NCI-H187 (cell line): ENCODE data around the gene EEF1AKMT1.

Experiments
- DNase-seq, 2 experiments: peaks; one replicate each; lab custom pipeline; 2025; lab: John Stamatoyannopoulos, UW

EEF1AKMT1 gene, protein sequence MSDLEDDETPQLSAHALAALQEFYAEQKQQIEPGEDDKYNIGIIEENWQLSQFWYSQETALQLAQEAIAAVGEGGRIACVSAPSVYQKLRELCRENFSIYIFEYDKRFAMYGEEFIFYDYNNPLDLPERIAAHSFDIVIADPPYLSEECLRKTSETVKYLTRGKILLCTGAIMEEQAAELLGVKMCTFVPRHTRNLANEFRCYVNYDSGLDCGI

DNA sequence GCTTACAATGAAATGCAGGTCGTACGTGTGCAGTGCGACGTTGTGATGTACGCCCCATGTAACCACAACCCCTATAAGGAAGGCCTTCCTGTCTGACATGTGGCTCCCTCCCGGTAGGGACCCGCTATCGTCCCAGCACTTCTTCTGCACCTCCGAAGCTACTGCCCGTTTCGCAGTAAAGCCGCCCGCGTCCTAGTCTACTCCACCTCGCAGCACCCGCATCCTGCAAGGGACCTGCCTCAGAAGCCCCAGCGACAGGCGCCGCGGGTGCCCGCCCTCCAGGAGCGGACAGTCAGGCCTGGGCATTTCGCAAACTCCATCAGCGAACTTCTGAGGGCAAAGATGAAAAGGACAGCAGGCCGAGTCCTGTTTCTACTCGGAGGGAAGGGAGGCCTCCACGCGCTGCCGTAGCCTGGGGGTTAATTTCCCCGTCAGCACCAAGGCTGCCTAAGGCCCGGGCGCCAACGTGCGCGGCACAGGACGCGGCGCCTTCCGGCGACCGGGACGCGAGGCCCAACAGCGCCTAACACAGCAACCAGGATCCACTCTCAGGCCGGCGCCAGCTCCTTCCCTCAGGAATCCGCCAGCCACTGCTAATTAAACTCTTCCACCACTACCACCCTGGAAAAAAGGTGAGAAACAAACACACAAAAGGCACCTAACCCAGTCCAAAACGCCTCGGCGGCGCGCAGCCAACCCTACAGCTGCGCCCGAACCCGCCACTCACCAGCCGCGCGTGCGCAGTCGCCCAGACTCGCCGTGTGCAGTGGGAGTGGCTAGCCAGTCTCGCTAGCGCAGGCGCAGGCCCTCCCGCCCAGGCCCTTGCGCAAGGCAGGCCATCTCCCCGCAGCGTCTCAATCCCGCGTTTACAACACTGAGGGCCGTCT, at the start of gene EEF1AKMT1:
TSS of gene EEF1AKMT1 (minus strand) at position 768 of the 887 bp plus-strand sequence. CDS start 16,363 bp downstream, outside the sequence.
- peak; percentile 60 to 75 for DNase-seq

DNA sequence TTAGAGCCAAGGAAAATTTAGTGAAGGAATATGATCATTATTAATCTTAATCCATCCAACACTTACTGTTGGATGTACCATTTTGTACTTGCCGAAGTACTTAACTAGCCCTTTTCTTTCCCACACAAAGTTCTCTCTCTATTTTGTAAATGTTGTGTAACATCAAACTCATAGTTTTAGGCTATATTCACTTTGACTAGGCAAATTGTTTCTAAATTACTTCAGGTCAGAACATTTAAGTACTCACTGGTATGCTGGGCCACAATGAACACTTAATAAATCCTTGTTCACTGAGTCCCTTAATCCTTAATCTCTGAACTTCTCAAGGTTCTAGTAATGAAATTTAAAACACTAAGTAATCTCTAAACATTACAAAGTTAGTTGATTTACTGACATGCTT, 49.3 kb upstream of the EEF1AKMT1 start:
- DNase-seq = no peak

DNA sequence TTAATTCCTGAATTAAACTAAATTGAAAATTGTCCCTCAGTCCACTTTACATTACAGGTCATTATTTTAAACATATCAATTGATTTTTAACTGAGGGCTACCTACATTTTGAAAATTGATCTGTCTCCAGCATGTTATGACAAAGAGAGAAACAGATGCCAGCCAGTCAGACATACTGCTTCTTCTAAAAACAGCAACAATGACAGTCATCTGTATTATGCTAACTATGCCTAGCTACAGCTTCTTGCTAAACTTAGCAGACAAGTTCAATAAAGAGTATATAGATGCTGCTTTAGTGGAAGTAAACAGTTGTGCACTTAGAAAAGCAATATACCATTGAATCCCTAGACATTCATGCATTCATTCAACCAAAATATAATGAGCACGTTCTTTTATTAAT, 48.6 kb upstream of the EEF1AKMT1 start:
- DNase-seq = no peak

DNA sequence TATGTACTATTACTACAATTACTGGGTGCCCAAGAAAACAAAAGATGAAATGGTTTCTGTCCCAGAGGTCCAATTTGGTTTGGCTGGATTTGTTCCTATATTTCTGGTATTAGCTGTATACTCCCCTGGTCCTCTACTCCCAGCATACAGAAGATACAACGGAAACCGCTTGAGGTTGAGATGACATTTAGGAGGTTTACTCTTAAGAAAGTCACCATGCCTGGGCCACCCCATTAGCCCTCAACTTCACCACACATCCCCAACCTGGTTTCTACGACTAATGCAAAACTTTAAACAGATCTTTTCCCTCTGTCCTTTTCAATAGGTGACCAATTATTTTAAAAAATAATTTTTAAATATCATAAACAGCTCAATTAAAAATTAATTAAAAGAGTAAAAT, 46.0 kb upstream of the EEF1AKMT1 start:
- no peak for DNase-seq

DNA sequence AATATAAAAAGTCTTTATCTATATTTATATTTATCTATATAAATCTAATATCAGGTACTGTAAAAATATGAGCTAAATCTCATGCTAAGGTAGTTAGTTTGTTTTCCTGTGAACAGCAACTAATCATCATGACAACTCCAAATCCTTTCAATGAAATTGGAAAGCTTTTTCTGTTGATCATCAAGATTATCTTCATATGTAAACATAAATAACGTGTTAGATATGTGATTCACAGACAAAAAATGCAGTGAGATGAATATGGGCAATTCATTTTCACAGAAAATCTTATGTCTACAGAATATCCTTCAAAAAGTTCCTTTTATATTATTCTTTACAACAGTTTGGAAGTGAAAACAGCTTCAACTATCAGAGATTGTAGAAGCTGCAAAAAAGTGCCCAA, 41.7 kb upstream of the EEF1AKMT1 start:
- DNase-seq = no peak

DNA sequence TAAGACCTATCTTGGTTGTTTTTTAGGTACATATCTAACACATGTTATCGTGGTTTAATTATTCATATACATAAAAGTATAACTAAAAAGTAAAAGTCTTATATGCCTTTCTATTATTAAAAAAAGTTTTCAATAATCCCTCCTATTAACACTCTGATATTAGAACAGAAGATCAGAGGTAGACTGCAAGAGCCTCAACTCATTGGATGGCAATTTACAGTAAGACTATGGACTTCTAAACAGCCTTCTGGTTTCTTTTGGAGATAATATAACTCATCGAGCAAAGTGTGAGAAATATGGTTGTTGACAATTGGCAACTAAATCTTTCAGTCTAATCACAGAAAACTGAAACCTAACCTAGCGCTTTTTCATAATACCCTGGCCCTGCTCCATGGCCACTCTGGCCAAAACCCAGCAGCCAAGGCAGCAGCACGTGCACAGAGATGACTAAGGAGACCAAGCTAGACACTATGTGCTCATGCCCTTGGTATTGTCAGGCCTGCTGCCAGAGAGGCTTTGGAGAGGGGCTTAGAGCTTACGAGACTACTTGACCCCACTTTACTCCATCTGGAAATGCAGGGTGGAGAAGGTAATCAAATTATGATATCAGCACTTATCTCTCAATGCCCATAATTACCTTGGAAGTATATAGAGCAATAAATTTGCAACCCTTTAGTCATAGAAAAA, 40.6 kb upstream of the EEF1AKMT1 start:
- no peak for DNase-seq

DNA sequence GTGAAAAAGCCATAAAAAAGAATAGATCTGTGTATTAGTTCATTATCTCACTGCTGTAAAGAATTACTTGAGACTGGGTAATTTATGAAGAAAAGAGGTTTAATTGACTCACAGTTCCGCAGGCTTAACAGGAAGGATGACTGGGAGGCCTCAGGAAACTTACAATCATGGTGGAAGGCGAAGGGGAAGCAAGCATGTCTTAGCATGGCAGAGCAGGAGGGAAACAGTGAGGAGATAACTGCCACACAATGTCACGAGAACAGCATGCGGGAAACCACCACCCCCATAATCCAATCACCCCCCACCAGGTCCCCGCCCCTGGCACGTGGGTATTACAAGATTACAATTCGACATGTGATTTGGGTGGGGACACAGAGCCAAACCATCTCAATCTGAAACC, 39.1 kb upstream of the EEF1AKMT1 start:
- no peak for DNase-seq

DNA sequence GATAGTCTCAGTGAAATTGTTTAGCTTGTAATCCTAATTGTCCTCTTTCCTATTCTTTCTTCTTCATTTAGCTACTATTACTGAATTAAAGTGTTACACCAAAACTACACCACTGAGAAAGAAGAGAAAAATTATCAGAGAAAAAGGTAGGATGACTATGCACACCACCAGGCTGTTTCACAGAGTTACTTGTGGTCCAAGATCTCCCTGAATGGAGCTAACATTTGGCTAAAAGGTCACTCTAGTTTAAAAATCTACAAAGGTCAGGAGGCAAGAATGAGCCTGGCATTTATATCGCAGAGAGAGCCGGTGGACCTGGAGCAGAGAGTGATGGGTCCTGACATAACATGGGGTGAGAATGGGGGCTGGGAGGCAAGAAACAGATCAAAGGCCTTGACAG, 37.0 kb upstream of the EEF1AKMT1 start:
- no peak for DNase-seq

DNA sequence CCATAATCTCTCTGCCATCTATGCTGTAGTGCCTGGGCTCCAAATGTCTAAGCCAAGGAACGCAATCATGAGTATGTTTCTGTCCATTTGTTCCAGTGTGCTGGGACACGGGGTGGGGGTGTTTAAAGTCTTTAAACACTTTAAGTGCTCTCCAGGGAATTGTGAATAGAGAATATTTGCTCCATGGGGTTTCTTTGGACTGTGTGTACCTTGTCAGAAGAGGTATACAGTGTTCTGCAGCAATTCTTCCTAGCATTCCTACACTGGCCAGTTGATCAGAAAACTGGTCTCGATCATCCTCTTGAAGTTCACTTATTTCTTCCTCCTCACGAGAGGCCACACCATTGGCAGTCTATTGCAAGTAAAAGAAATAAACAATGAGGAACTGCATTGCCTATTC, 35.1 kb upstream of the EEF1AKMT1 start:
- no peak for DNase-seq

DNA sequence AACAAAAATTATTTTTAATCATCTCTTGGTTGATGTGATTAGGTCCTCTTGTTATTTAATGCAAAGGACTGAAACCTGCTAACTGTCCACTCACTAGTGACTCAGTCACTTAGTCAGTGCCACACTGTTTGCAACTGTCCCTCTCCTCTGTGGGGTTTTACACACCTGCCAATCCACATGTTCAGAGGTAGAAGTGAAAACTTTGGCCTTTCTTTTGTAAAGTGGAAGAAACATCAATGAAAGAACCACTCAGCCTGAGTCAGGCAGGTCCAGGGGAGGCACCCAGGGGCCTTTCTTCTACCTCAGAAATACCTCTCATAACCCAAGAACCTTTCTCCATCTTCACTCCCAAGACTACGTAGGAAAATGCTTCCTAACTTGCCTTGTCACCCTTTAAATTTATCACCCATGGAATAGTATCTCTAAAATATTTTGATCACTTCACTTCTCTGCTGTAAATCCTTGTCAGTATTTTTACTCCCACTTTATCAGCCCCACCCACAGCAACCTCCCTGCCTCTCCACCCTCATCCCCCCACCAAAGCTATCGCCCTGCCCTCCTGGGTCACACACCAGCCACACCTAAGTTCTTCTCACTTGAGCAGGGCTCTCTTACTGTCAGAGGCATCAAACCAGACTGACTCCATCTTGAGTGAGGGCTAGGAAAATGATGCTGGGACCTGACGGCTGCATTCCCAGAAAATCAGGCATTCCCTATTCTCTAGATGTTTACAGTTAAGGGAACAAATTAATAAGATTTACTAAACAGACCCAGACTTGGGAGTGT, 29.6 kb upstream of the EEF1AKMT1 start:
- no peak for DNase-seq

DNA sequence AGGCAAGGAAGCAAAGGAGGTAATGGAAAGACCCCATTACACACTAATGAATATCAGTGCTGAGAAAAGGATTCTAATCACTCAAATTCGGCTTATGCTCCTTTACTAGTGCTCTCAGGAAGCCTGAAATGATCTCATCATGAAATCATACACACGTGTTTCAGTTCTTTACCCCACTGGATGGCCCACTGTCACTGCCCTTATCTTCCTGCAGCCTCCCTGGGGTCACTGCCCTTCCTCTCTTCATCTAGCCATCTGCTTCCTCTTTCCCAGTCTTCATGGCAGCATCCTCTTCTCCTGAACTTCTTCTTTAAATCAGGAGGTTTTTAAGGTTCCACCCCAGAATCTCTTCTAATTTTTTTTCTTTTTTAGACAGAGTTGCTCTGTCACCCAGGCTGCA, 27.9 kb upstream of the EEF1AKMT1 start:
- DNase-seq = no peak

DNA sequence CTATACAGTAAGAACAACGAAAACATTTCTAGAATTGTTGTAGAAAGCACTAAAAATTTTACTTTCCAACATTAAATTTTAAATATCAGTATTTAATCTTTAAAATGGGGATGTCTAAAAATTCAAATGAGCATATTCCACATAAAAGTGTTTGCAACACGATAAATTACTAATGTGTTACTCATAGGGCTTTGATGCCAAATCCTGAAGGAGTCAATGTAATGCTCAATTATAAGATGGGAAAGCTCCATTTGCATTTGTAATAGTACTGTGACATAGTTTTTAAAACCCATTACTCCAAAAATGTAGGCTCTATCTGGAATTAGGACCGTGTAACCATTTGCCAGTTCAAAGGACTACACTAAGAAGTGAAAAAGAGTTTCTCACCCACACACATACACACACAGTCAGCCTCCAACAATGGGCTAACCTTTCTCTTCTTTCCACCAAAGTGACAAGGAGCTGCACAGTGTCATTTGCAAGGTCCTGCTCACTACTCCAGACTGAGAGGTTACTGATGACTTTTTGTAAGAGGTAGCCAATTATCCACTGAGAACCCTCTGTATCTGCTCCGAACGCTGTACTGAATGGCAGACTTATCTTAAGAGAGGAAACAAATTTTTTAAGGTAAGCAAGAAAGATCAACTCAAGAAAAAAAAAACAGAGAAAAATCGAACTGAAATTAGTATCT, 26.1 kb upstream of the EEF1AKMT1 start:
- DNase-seq = no peak

DNA sequence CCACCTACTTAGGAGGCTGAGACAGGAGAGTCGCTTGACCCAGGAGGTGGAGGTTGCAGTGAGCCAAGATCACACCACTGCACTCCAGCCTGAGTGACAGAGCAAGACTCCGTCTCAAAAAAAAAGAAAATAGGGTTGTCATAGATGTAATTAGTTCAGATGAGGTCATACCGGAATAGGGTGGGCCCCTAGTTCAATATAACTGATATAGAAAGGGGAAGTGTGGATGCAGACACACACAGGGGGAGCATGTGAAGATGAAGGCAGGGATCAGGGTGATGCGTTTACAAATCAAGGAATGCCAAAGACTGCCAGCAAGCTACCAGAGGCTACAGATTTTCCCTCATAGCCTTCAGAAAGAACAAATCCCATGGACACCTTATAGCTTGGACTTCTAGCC, 24.3 kb upstream of the EEF1AKMT1 start:
- no peak for DNase-seq

DNA sequence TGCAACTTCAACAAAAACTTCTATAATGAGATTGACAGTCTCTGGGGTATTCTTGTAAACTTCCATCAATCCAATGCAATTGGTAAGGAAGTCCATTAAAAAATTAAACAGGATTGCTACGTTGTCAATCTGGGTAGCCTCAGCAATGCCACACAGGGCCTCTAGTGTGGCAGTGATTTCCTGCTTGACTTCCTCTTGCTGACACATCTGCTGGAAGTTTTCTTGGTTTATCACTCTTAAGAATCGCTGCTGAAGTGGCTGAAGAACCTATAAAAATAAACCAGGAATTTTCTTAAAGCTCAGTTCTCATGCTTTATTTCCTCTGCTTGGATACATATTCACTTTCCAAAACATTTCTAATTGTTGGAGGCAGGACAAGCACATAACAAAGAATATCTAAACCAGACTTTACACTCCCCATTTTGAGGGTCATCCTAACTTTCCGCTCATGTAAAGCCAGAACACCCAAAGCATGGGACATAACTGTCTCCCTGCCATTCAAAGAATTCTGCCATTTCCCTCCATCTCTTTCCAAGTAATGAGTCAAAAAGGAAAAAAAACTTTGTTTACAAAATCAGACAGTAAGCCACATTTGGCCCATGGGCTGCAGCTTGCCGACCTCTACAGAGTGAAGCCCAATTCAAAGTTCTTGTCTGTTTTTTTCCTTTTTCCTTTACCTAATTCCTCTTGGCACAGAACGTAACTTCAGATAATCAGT, 23.2 kb upstream of the EEF1AKMT1 start:
- DNase-seq = no peak

DNA sequence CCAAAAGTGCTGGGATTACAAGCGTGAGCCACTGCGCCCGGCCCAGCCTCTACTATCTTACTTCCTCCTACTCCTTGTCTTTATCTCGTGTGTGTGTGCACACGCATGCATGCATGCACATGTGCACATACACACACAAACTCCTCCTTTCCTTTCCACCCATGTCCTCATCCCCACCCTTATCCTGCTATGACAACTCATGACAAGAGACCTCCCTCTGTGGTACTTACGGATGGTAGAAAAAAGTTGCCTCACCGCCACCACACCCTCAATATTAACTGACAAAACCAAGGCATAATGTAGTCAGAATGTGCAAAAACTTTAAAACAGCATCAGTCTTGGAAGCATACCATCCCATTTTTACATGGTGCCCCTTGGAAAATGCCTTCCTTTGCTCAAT, 15.9 kb upstream of the EEF1AKMT1 start:
- DNase-seq = no peak

DNA sequence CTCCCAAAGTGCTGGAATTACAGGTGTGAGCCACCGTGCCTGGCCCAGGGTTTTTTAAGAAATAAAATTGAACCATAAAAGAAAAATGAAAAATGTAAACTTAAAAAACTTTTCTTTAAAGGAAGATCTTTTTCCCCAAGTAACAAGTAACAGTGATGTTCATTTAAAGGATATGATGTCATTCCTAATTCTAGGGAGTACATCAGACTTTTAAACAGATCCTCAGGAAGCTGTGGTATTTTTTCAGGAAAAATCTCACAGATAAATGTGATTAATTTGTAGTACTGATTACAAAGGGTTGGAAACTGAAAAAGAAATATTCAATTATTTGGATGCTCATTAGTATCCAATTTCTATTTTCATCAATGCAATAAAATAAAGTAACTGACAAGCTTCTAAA, 14.6 kb upstream of the EEF1AKMT1 start:
- no peak for DNase-seq

DNA sequence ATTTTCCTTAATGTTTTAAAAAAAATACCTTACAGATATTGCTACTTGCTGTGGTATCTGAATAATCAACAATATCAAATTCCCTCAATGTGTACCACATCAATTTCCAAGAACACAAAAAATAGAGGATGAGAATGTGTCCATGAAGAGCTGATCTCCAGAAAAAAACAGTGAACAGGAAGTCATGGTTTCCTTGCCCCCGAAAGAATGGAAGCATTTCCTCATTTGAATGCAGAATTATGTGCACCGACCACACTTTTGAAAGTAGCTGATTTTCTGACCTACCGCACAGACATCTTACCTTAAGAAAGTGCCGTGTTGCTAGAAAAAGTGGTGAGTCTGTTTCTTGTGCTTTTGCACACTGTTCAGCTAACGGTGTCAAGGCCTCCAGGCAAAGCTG, 13.4 kb upstream of the EEF1AKMT1 start:
- DNase-seq = no peak

DNA sequence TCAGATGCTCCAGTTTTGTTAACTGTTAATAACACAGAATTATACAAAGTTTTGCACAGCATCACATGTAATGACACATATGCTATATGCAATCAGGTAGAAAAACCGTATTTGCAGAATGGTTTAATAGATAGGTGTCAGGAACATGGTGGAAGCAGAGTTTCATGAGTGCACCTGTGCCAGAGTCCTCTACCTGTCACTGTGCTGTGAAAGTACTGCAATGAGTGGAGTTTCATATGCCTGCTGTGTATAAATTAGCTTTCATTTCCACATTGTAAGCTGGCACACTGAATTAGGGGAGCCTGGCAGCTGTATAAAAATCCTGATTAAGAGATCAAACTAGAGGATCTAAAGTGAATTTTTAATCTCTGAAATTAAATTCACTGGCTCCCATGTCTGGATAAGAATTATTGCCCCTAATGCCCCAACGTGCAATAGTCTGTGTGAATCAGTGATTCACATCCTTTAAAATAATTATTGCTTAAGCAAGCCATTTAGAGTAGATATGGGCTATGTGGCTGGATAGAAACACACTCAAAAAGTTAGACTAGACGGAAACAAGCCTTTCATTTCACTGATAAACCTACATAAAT, 8.5 kb upstream of the EEF1AKMT1 start:
- no peak for DNase-seq

DNA sequence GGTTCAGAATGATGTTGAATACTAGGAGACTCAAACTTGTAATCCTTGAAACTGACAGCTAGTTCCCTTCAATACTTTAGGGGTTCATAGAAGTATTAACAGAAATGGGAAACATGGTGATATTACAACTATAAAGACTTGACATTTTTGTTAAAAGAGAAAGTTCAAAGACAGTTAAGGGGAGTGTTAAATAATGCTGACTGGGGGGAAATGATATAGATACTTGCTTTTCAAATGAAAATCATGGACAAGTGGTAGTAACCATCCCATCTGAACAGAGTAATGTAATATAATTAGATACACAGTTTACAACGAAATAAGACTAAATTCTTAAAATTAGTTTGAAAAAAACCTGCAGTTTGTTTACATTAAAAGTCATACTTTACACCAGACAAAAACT, 6.6 kb upstream of the EEF1AKMT1 start:
- DNase-seq = no peak

DNA sequence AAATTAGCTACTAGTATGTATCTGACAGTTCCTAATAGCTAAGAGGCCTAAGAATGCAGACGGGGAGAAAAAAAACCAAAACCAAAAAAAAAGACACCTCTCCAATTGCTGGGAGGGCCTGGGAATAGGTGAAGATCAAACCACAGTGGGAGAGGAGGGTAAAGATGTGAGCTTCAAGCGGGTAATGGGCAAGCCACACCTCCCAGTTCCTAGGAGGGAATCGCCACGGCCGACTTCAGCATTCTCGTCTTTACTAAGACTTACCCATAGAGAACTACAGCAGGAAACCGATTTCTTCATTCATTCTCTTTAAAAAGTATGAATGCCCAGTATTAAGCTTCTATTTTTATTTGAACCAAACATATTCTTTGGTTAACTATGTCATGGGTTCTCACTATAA, 5.6 kb upstream of the EEF1AKMT1 start:
- no peak for DNase-seq

DNA sequence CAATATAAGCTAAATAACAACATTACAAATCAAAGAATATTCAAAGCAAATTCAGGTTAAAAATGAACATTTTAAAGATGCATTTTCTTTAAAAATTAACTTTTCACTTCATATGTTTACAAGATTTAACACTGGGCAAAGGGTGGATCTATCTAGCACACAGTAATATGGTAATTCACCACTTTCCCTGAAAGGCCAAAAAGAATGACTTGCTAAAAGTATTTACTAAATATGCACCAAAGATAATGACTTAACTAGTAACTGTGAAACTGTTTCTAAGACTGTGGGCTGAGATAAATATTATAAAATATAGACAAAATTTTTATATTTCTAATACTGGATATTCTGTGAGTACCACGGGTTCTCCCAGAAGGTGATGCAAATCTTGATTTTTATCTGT, 4.5 kb upstream of the EEF1AKMT1 start:
- DNase-seq = no peak
